Myocyte (in vitro differentiated cells): ENCODE results near the gene LILRB4. TPM values are rescaled to one million over a fixed set of nuclear protein-coding genes. Genes with fewer than 3 reads are reported as not detected.
"Not testable (repeated sequence)": the region's sequence is repeated elsewhere in the genome, so short reads cannot be mapped to it uniquely, and the experiment has no call there.

ENCODE experiments used
- DNase-seq: peaks from one replicate; pipeline ENCODE4 v3.0.0-alpha.2; 2012; ENCODE audit warnings: low read depth
- polyA plus RNA-seq: library from polyadenylated mRNA; unstranded; fragments of >200 nt; gene quantifications from one replicate; pipeline ENCODE4 v1.2.1, GENCODE V29; 2012; ENCODE audit warnings: missing spikeins
- total RNA-seq: library from RNA; depleted of rRNA; stranded (reverse); fragments of >200 nt; gene quantifications from 2 replicates; pipeline ENCODE4 v1.2.3, GENCODE V29; 2014

Gene LILRB4
- total RNA-seq: not detected in 2 replicates
- polyA plus RNA-seq: not detected

GRCh38 chr19:54662730-54663129 lies at the start of gene LILRB4:
TSS of gene LILRB4 (plus strand) at chr19:54662985. CDS start at chr19:54663034, 49 bp downstream.
- no peak for DNase-seq

GRCh38 chr19:54614726-54615125 lies 48.1 kb upstream of the LILRB4 start:
- DNase-seq: no peak

DNA sequence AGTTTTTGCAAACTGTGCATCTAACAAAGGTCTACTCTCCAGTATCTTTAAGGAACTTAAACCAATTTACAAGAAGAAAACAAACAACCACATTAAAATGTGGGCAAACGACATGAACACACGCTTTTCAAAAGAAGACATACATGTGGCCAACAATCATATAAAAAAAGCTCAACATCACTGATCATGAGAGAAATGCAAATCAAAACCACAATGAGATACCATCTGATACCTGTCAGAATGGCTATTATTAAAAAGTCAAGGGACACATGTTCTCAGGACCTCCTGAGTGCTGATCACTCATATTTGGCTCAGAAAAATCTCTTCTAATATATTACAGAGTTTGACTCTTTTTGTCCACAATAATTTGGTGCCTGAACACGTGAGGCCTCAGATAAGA lies 46.7 kb upstream of the LILRB4 start:
- DNase-seq: no peak

- no peak for DNase-seq
Measured at GRCh38 chr19:54616821-54617560, 45.8 kb upstream of the LILRB4 start.

DNA sequence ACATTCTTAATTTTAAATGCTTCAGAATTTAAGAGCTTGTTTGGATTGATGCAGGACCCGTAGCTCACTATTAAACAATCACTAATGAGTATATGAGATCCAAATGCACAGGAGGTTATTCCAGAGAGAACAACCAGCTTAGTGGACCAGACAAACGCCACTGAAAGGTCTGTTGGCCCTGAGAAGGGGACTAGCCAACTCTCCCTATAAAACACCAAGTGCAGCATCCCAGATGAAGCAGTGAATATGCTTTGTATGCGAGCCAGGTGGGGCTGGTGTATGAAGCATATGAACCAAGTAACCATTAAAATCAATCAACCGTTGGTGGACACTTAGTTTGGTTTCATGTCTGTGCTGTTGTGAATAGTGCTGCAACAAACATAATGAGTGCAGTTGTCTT lies 42.3 kb upstream of the LILRB4 start:
- no peak for DNase-seq

GRCh38 chr19:54622431-54622830 lies 40.4 kb upstream of the LILRB4 start:
- no peak for DNase-seq

- DNase-seq: not testable (repeated sequence)
Measured at GRCh38 chr19:54624234-54624633, 38.6 kb upstream of the LILRB4 start.

GRCh38 chr19:54624934-54625730 lies 37.7 kb upstream of the LILRB4 start:
- DNase-seq: not testable (repeated sequence)

DNA sequence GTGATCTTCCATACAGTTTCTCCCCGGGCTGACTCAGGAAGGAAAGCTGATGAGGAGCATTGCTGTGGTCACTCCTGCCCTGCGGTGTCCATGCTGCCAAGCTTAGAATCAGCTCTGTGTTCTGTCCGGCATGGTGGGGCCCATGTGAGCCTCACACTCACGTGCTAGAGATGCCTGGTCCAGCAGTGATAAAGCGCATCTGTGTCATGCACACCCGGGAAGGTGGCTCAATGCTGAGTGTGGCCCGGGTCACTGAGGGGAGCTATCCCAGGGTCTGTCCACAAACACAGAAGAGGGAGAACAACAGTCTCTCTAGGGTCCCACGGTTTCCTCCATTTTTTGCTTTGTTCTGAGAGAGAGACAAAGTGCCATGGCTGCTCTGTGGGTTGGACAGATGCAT lies 36.0 kb upstream of the LILRB4 start:
- DNase-seq: no peak

DNA sequence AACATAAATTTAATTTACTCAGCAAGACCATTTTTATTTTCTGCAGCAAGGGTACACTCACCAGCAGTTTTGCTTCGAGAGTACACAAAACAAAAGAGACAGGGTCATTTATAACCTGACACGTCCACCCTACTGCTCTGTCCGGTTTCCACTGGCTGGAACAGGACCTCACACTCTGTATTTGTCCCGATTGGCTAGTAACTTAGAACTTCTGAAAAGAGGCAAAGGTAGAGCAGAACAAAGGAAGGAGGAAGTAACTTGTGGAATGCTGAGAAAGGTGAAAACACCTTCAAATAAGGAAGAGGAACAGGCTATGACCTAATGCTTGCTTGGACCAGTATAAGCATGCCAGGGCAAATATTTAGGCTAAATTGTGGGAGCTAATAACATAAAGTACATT lies 34.9 kb upstream of the LILRB4 start:
- DNase-seq: not testable (repeated sequence)

DNA sequence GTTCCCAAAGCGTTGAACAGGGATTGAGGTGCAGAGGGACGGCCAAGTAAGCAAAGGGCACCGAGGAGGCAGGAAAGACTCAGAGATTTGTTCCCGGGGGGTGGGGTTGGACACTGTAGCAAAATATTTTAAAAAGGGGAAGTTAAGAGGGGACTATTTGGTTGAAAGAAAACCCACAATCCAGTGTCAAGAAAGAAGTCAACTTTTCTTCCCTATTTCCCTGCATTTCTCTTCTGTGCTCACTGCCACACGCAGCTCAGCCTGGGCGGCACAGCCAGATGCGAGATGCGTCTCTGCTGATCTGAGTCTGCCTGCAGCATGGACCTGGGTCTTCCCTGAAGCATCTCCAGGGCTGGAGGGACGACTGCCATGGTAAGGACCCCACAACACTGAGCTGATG lies 32.5 kb upstream of the LILRB4 start, which contains the start of gene LILRB1:
LILRB1 (plus strand) TSS at position 223 of the 400 bp plus-strand sequence. CDS start 590 bp downstream, outside the sequence.
- not testable (repeated sequence) for DNase-seq

DNA sequence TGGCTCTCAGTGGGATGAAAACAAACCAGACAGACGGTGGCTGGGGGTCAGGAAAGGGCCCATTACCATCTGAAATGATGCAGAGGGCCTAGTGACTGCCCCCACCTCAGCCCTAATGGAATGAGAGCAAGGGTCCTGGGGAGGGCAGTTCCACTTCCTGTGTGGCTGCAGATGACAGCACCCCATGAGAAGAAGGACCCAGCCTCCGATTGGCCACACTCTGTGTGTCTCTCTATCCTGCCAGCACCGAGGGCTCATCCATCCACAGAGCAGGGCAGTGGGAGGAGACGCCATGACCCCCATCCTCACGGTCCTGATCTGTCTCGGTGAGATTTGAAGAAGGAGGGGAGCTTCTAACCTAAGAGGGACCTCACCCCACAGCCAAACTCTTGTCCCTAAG lies 32.0 kb upstream of the LILRB4 start:
- DNase-seq: no peak

- not testable (repeated sequence) for DNase-seq
Measured at GRCh38 chr19:54631489-54632337, 31.1 kb upstream of the LILRB4 start.

- DNase-seq: not testable (repeated sequence)
Measured at GRCh38 chr19:54632517-54632916, 30.3 kb upstream of the LILRB4 start.

DNA sequence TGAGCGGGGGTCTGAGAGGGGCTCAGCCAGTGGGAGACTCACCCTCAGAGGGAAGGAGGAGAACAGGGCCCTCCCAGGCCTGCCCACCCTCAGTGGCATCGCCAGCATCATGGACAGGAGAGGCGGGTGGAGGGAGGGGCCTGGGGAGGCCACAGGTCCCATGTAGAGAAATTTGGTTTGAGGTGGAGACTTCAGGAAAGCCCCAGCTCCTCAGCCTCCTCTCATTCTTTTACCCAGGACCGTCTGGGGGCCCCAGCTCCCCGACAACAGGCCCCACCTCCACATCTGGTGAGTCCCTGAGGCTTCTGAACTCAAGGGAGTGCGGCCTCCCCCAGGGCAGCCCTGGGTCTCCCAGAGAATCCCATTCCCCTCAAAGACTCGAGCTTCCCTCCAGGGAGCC lies 29.4 kb upstream of the LILRB4 start:
- no peak for DNase-seq

GRCh38 chr19:54636081-54636480 lies 26.7 kb upstream of the LILRB4 start:
- DNase-seq: not testable (repeated sequence)

DNA sequence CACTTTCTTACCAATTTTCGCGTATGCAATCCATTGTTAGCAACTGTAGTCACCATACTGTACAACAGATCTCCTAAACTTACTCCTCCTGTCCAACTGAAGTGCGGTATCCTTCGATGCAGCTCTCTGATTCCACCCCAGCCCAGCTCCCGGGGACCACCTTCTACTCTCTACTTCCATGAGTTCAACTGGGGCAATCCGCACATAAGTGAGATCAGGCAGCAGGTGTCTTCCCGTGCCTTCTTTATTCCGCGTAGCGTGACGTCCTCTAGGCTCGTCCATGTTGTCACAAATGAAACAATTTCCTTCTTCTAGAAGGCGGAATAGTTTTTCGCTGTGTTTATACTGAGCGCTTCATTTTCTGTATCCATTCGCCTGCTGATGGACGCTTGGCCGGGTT lies 24.1 kb upstream of the LILRB4 start:
- DNase-seq: no peak

- DNase-seq: not testable (repeated sequence)
Measured at GRCh38 chr19:54642953-54643352, 19.8 kb upstream of the LILRB4 start.

GRCh38 chr19:54643583-54643982 lies 19.2 kb upstream of the LILRB4 start:
- not testable (repeated sequence) for DNase-seq

- DNase-seq: no peak
Measured at GRCh38 chr19:54644056-54644455, 18.7 kb upstream of the LILRB4 start.

GRCh38 chr19:54646331-54646841 lies 16.4 kb upstream of the LILRB4 start:
- DNase-seq: no peak
